Lower leg skin (tissue), 4 donors: ENCODE results near the gene INPP4B. TPM values are rescaled to one million over a fixed set of nuclear protein-coding genes. Genes with fewer than 3 reads are reported as not detected.

Experiments
- DNase-seq, 2 donors: peaks; one replicate each; pipeline ENCODE4 v3.0.0-alpha.2; 2019; ENCODE audit warnings: low spot score in 2 of 2
- H3K4me3 ChIP-seq: fragments of 200-600 bp; sonication (generic); 2 replicates; pipeline ENCODE4 v1.5.1; 2017; ENCODE audit warnings: mild to moderate bottlenecking, low read depth; ENCODE audit not compliant: poor library complexity, severe bottlenecking
- POLR2A ChIP-seq, 2 donors: fragments of 450-650 bp; IDR thresholded peaks; one replicate each; pipeline ENCODE4 v1.6.1; 2016 to 2017; ENCODE audit warnings: antibody characterized with exemption in 2 of 2, mild to moderate bottlenecking in 1 of 2, moderate library complexity in 1 of 2
- WGBS, 2 donors: methylation state at CpG; one replicate each; pipeline ENCODE4 v1.1.5; 2018; 5-methylcytosine and 5-hydroxymethylcytosine counted together
- intact Hi-C: fragments of 100-400 bp; cut with DNase I; formaldehyde crosslinking; loops from one replicate; pipeline ENCODE4 v1.15.0; 2023; ENCODE audit warnings: low total_unique reads
- total RNA-seq, 4 donors: library from RNA; depleted of rRNA; stranded (reverse); fragments of >200 nt; gene quantifications; one replicate each; pipeline ENCODE4 v1.1.0, GENCODE V29; 2016
- TF ChIP-seq, protein P1 (sequence below), 3 donors: fragments of 450-650 bp; IDR thresholded peaks; one replicate each; pipeline ENCODE4 v1.5.1; 2016; ENCODE audit warnings: antibody characterized with exemption in 3 of 3, mild to moderate bottlenecking in 3 of 3, moderate library complexity in 2 of 3

INPP4B gene
- total RNA-seq, 4 donors from 2014 or later, result 7.6 to 18.5 (median 17.6) TPM

- no peak overlapping the region for H3K4me3 ChIP-seq
- TF ChIP-seq POLR2A (IDR thresholded peaks at IDR 0.05), result no peak
- TF ChIP-seq, protein P1, sequence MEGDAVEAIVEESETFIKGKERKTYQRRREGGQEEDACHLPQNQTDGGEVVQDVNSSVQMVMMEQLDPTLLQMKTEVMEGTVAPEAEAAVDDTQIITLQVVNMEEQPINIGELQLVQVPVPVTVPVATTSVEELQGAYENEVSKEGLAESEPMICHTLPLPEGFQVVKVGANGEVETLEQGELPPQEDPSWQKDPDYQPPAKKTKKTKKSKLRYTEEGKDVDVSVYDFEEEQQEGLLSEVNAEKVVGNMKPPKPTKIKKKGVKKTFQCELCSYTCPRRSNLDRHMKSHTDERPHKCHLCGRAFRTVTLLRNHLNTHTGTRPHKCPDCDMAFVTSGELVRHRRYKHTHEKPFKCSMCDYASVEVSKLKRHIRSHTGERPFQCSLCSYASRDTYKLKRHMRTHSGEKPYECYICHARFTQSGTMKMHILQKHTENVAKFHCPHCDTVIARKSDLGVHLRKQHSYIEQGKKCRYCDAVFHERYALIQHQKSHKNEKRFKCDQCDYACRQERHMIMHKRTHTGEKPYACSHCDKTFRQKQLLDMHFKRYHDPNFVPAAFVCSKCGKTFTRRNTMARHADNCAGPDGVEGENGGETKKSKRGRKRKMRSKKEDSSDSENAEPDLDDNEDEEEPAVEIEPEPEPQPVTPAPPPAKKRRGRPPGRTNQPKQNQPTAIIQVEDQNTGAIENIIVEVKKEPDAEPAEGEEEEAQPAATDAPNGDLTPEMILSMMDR (IDR thresholded peaks at IDR 0.05), result no peak
- no peak for DNase-seq
- WGBS, 2 donors, result 94 to 95% methylated on average over 3 of the region's 3 CpGs
- intact Hi-C loops, result no loop called here
These were observed 812.0 kb downstream of the INPP4B start for GRCh38 chr4:142034101-142034500.

DNA sequence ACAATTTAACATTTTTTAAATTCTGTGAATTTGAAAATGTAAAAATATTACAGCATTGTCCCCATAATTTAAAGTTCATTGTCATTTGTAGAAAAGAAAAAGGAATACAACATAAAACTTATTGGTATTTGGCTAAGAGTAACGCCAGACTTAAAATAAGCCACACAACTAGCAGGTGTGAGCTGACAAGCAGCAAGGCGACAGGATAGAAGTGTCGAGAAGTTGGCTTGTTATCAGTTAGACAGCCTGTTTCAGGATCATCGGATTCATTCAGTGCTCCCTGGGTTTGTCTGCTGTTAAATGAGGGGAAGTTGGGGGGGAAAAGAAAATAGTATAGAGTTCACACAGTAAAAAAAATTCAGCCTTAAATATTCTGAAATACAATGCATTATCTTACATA, 816.1 kb downstream of the INPP4B start:
- no peak for TF ChIP-seq POLR2A (IDR thresholded peaks at IDR 0.05)
- TF ChIP-seq, protein P1 (IDR thresholded peaks at IDR 0.05), result no peak
- no peak overlapping the region for H3K4me3 ChIP-seq
- intact Hi-C loops, result no loop called here
- WGBS, 2 donors, result 86 to 89% methylated on average over 4 of the region's 4 CpGs
- DNase-seq, result no peak

- 84 to 95% methylated on average over 2 of the region's 2 CpGs for WGBS, 2 donors
- DNase-seq, result no peak
- intact Hi-C loops, result no loop called here
- TF ChIP-seq, protein P1 (IDR thresholded peaks at IDR 0.05), result no peak
- no peak overlapping the region for H3K4me3 ChIP-seq
These were observed 824.3 kb downstream of the INPP4B start for GRCh38 chr4:142021761-142022160.

DNA sequence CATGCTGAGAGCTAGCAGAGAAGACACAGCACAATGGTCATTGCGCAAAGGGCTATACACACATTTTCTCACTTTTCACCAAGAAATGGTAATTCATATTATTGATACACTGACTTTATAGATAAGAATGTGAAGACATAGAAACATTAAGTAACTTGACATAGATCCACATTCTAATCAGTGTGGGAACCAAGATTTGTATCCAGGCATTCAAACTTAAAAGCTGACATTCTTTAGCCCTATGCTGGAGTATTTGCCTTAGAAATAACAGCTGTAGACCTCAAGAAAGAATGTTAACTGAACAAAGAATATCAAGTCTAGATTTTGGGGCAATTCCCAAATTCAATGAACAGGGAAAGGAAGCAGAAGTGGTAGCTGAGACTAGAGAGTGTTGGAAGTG, 824.9 kb downstream of the INPP4B start:
- intact Hi-C loops, result no loop called here
- no peak for TF ChIP-seq POLR2A (IDR thresholded peaks at IDR 0.05)
- TF ChIP-seq, protein P1 (IDR thresholded peaks at IDR 0.05), result no peak
- 94 to 100% methylated on average over 1 of the region's 1 CpG for WGBS, 2 donors
- no peak overlapping the region for H3K4me3 ChIP-seq
- no peak for DNase-seq

DNA sequence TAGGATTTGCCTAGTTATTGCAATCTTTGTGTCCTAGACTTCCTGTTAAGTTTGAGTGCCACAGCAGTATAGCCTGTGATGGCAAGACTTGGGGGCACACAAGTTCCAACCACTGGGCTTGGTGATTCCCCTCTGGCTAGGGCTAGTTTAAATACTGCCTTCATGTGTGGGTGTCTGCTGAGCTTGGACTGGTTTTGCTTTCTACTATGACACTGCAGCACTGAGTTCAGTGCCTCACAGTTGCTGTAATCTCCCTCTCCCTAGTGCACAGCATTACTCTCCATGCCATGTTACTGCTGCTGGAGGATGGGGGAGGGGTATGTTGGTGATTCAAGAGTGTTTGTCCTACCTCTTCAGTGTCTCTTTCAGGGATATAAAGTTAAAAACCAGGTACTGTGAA, 830.1 kb downstream of the INPP4B start:
- no peak overlapping the region for H3K4me3 ChIP-seq
- no peak for DNase-seq
- TF ChIP-seq, protein P1 (IDR thresholded peaks at IDR 0.05), result no peak
- TF ChIP-seq POLR2A (IDR thresholded peaks at IDR 0.05), result no peak
- intact Hi-C loops, result no loop called here

- WGBS, 2 donors, result 77 to 86% methylated on average over 2 of the region's 2 CpGs
- intact Hi-C loops, result no loop called here
- no peak overlapping the region for H3K4me3 ChIP-seq
- TF ChIP-seq POLR2A (IDR thresholded peaks at IDR 0.05), result no peak
- TF ChIP-seq, protein P1 (IDR thresholded peaks at IDR 0.05), result no peak
- no peak for DNase-seq
These were observed 836.4 kb downstream of the INPP4B start for GRCh38 chr4:142009751-142010150.
